HCT116 (cell line): Measurements from ENCODE around the gene SLC25A12. TPM values are rescaled to one million over a fixed set of nuclear protein-coding genes. Genes with fewer than 3 reads are reported as not detected.

Source experiments
- ATAC-seq: fragments of 200-7000 bp; cut with Tn5 transposase; 2 replicates; pipeline ENCODE4 v1.9.1; 2020; ENCODE audit warnings: mild to moderate bottlenecking, moderate library complexity
- BruUV-seq: library from RNA; stranded (reverse); fragments of 400-500 nt; replicated peaks from 2 replicates; lab custom pipeline; 2021; lab: Mats Ljungman, UMichigan
- CTCF ChIA-PET: fragments of 300-600 bp; sonication (Branson Sonifier 250); formaldehyde crosslinking; loops from one replicate; lab custom pipeline; 2021; ENCODE audit warnings: antibody characterized with exemption; lab: Charles Lee
- POLR2A ChIA-PET: fragments of 300-600, 350-600 bp; sonication (Branson Sonifier 250); formaldehyde crosslinking; loops from one replicate; lab custom pipeline; 2021; ENCODE audit warnings: antibody characterized with exemption; lab: Charles Lee
- RAD21 ChIA-PET, 2 experiments: fragments of 300-600 bp; sonication (Branson Sonifier 250); formaldehyde crosslinking; loops; one replicate each; lab custom pipeline; 2023; ENCODE audit warnings: low total read pairs in 2 of 2; ENCODE audit not compliant: uncharacterized antibody in 2 of 2, unreplicated experiment in 2 of 2, low non-redundant PET in 1 of 2; lab: Charles Lee
- DNase-seq: peaks from one replicate; pipeline ENCODE4 v3.0.0-alpha.2; 2010; ENCODE audit warnings: low read depth, low spot score
- H2AFZ ChIP-seq: fragments of 200-600 bp; shearing (Covaris generic), sonication (generic); 2 replicates; pipeline ENCODE4 v1.6.1; 2017; ENCODE audit warnings: low read depth, mixed run types, mixed read lengths, antibody characterized with exemption, low read length; ENCODE audit not compliant: poor library complexity, severe bottlenecking
- H3K27ac ChIP-seq: 2 replicates; pipeline ENCODE4 v1.5.1; 2012; ENCODE audit warnings: low read depth, low read length
- H3K27me3 ChIP-seq: fragments of 200-600 bp; sonication (generic); 2 replicates; pipeline ENCODE4 v1.6.1; 2016; ENCODE audit warnings: mixed run types, low read length, mixed read lengths; ENCODE audit not compliant: insufficient read depth
- H3K36me3 ChIP-seq, 2 experiments: fragments of 200-500 bp in 1 of 2; fragments of 200-600 bp in 1 of 2; sonication (Bioruptor generic) in 1 of 2; sonication (generic) in 1 of 2; 2 replicates each; pipeline versions ENCODE4 v1.5.1 to v1.6.1; 2014 to 2016; ENCODE audit warnings: low read length in 2 of 2, inconsistent platforms in 1 of 2, mixed read lengths in 1 of 2, mixed run types in 1 of 2; ENCODE audit not compliant: insufficient read depth in 2 of 2, control insufficient read depth in 1 of 2
- H3K4me1 ChIP-seq, 2 experiments: fragments of 200-600 bp in 1 of 2; sonication (generic) in 1 of 2; 2 replicates each; pipeline versions ENCODE4 v1.5.1 to v1.6.1; 2012 to 2017; ENCODE audit warnings: low read length in 2 of 2, inconsistent platforms in 1 of 2, mild to moderate bottlenecking in 1 of 2, mixed read lengths in 1 of 2, mixed run types in 1 of 2, moderate library complexity in 1 of 2; ENCODE audit not compliant: insufficient read depth in 2 of 2, control insufficient read depth in 1 of 2
- H3K4me2 ChIP-seq: fragments of 200-600 bp; sonication (generic); 2 replicates; pipeline ENCODE4 v1.6.1; 2017; ENCODE audit warnings: mixed run types, low read length, mixed read lengths
- H3K4me3 ChIP-seq, 2 experiments: fragments of 200-600 bp in 1 of 2; sonication (generic) in 1 of 2; replicated peaks in 1 of 2; 2 replicates each; pipeline ENCODE4 v1.5.1; 2011 to 2016; ENCODE audit warnings: low read length in 2 of 2, control low read depth in 1 of 2, low read depth in 1 of 2, mild to moderate bottlenecking in 1 of 2, mixed read lengths in 1 of 2, mixed run types in 1 of 2
- H3K79me2 ChIP-seq: fragments of 200-600 bp; sonication (generic); 2 replicates; pipeline ENCODE4 v1.6.1; 2017; ENCODE audit warnings: mild to moderate bottlenecking, mixed run types, low read length, moderate library complexity, mixed read lengths; ENCODE audit not compliant: insufficient read depth
- H3K9ac ChIP-seq: fragments of 200-600 bp; sonication (generic); 2 replicates; pipeline ENCODE4 v1.6.1; 2016; ENCODE audit warnings: low read length, mixed read lengths
- H3K9me2 ChIP-seq: fragments of 200-600 bp; sonication (generic), shearing (Covaris generic); 2 replicates; pipeline ENCODE4 v1.6.1; 2017; ENCODE audit warnings: mixed run types, mild to moderate bottlenecking, moderate library complexity; ENCODE audit not compliant: insufficient read depth
- H3K9me3 ChIP-seq, 2 experiments: fragments of 200-500 bp in 1 of 2; fragments of 200-600 bp in 1 of 2; sonication (Bioruptor generic) in 1 of 2; sonication (generic) in 1 of 2; 2 replicates each; pipeline ENCODE4 v1.6.1; 2014 to 2017; ENCODE audit warnings: low read length in 2 of 2, mixed read lengths in 2 of 2, inconsistent platforms in 1 of 2, low read depth in 1 of 2, mild to moderate bottlenecking in 1 of 2, mixed run types in 1 of 2, moderate library complexity in 1 of 2; ENCODE audit not compliant: control insufficient read depth in 1 of 2, insufficient read depth in 1 of 2
- H4K20me1 ChIP-seq: fragments of 200-600 bp; sonication (generic), shearing (Covaris generic); 2 replicates; pipeline ENCODE4 v1.6.1; 2017; ENCODE audit warnings: mixed run types, mild to moderate bottlenecking, moderate library complexity; ENCODE audit not compliant: insufficient read depth
- CBX3 ChIP-seq: IDR thresholded peaks from 2 replicates; pipeline ENCODE4 v1.6.1; 2012; ENCODE audit warnings: low read depth
- CEBPB ChIP-seq: IDR thresholded peaks from 2 replicates; pipeline ENCODE4 v1.6.1; 2012; ENCODE audit warnings: low read depth
- CTCF ChIP-seq, 3 experiments: fragments of 200-600 bp in 1 of 3; sonication (generic) in 1 of 3; IDR thresholded peaks in 2 of 3; conservative IDR thresholded peaks in 1 of 3; 2 replicates each; pipeline ENCODE4 v1.5.1; 2012 to 2017; ENCODE audit warnings: low read depth in 2 of 3, low read length in 2 of 3, antibody characterized with exemption in 1 of 3, borderline replicate concordance in 1 of 3, control low read depth in 1 of 3, mild to moderate bottlenecking in 1 of 3, mixed read lengths in 1 of 3, mixed run types in 1 of 3, moderate library complexity in 1 of 3; ENCODE audit not compliant: insufficient read depth in 1 of 3
- EZH2 ChIP-seq: fragments of 200-600 bp; sonication (generic); IDR thresholded peaks from 2 replicates; pipeline ENCODE4 v1.6.1; 2017; ENCODE audit warnings: antibody characterized with exemption, mixed run types
- FOSL1 ChIP-seq: IDR thresholded peaks from 2 replicates; pipeline ENCODE4 v1.6.1; 2012; ENCODE audit warnings: low read depth
- JUND ChIP-seq: IDR thresholded peaks from 2 replicates; pipeline ENCODE4 v1.6.1; 2012
- MAX ChIP-seq: IDR thresholded peaks from 2 replicates; pipeline ENCODE4 v1.6.1; 2012
- POLR2A ChIP-seq: IDR thresholded peaks from 2 replicates; pipeline ENCODE4 v1.7.0; 2011; ENCODE audit warnings: borderline replicate concordance; ENCODE audit not compliant: insufficient read depth, insufficient read length; ENCODE audit errors: extremely low read depth
- POLR2AphosphoS5 ChIP-seq: IDR thresholded peaks from 2 replicates; pipeline ENCODE4 v1.6.1; 2011; ENCODE audit warnings: mild to moderate bottlenecking, low read depth, low read length, moderate library complexity
- RAD21 ChIP-seq: IDR thresholded peaks from 2 replicates; pipeline ENCODE4 v1.6.1; 2012; ENCODE audit warnings: low read depth, mild to moderate bottlenecking
- SP1 ChIP-seq: IDR thresholded peaks from 2 replicates; pipeline ENCODE4 v1.6.1; 2012; ENCODE audit warnings: low read depth
- SRF ChIP-seq: IDR thresholded peaks from 2 replicates; pipeline ENCODE4 v1.6.1; 2012; ENCODE audit warnings: low read depth
- TCF7L2 ChIP-seq: IDR thresholded peaks from 2 replicates; pipeline ENCODE4 v1.7.0; 2011; ENCODE audit warnings: borderline replicate concordance, inconsistent platforms; ENCODE audit not compliant: insufficient read depth, insufficient read length; ENCODE audit errors: extremely low read depth
- YY1 ChIP-seq: IDR thresholded peaks from 2 replicates; pipeline ENCODE4 v1.6.1; 2011; ENCODE audit warnings: low read length, low read depth, moderate library complexity, mild to moderate bottlenecking; ENCODE audit not compliant: insufficient replicate concordance; ENCODE audit errors: extremely low read depth
- ZBTB33 ChIP-seq: IDR thresholded peaks from 2 replicates; pipeline ENCODE4 v1.6.1; 2011; ENCODE audit warnings: mild to moderate bottlenecking, low read length, moderate library complexity; ENCODE audit not compliant: insufficient replicate concordance; ENCODE audit errors: extremely low read depth
- ZFX ChIP-seq: fragments of 450-650 bp; IDR thresholded peaks from 2 replicates; pipeline ENCODE4 v1.6.1; 2017
- intact Hi-C: fragments of 100-400 bp; cut with micrococcal nuclease; formaldehyde crosslinking; loops from 2 replicates; pipeline ENCODE4 v1.10.0; 2022
- total RNA-seq: library from RNA; stranded (reverse); gene quantifications from one replicate; pipeline ENCODE4 v1.2.1, GENCODE V29; 2021; ENCODE audit not compliant: unreplicated experiment
- TF ChIP-seq, protein P1 (sequence below): IDR thresholded peaks from 2 replicates; pipeline ENCODE4 v1.6.1; 2012; ENCODE audit warnings: low read depth
- TF ChIP-seq, protein P2 (sequence below): IDR thresholded peaks from 2 replicates; pipeline ENCODE4 v1.6.1; 2012

Gene SLC25A12
- total RNA-seq, 1 experiment from 2014 or later, result 16.0 TPM

GRCh38 chr2:171922230-171923022, 28.4 kb upstream of the SLC25A12 start, which contains the start of gene HAT1:
TSS of gene HAT1 (plus strand) at chr2:171922461. CDS start at chr2:171922501, 40 bp downstream.
- no peaks in the 10 kb centered on the region for H3K27me3 ChIP-seq
- H3K79me2 ChIP-seq, result peaks cover 47% of the 10 kb centered on the region
- no peaks in the 10 kb centered on the region for H3K9me2 ChIP-seq
- H3K9ac ChIP-seq, result peak within 1 kb of the TSS; percentile 85
- H4K20me1 ChIP-seq, result no peaks in the 10 kb centered on the region
- POLR2A ChIA-PET, result interaction anchor here (0.8 to 1.9 kb wide), 2 partner anchors 29 to 180 kb away, joined by 3 to 7 read pairs; partner anchors contain the start of genes DLX2 and SLC25A12
- no peaks in the 10 kb centered on the region for H3K9me3 ChIP-seq
- RAD21 ChIA-PET, result interaction anchor here in 1 of 2 experiments (0.6 kb wide), 1 partner anchor 86 kb away, joined by 4 read pairs; no protein-coding TSS in a partner anchor
- intact Hi-C loops, result loop anchor here (1.0 to 10.0 kb wide), 2 partner anchors 28 to 172 kb away; partner anchors contain the start of gene SLC25A12
- peak within 1 kb of the TSS; percentile 59 for H3K27ac ChIP-seq
- ATAC-seq (peak; percentile 92), DNase-seq (peak; percentile 95)
- peaks cover 6 to 13% of the 10 kb centered on the region in 2 experiments; a peak in 3 of 4 replicates for H3K4me1 ChIP-seq
- peaks cover 6 to 12% of the 10 kb centered on the region in 2 experiments; a peak in 2 of 4 replicates for H3K36me3 ChIP-seq
- BruUV-seq, result TSS peak; percentile 78
- CTCF ChIA-PET, result no interaction called here
- H3K4me3 ChIP-seq, result peak within 1 kb of the TSS; percentile 80 to 85
- H3K4me2 ChIP-seq, result peak within 1 kb of the TSS; percentile 83
- peak within 1 kb of the TSS; percentile 14 for H2AFZ ChIP-seq
- TF ChIP-seq ZBTB33 (no peak), ZFX (peak; percentile 82), CEBPB (no peak), CBX3 (no peak), RAD21 (no peak), TCF7L2 (no peak), EZH2 (no peak), SP1 (peak; percentile 77), POLR2A (peak; percentile 32), JUND (no peak), POLR2AphosphoS5 (peak; percentile 69), MAX (peak; percentile 69), YY1 (peak; percentile 73), SRF (no peak), FOSL1 (no peak), CTCF (IDR thresholded peaks at IDR 0.05 in 2 of 3, conservative IDR thresholded peaks at IDR 0.05 in 1 of 3; ENCODE audit: borderline replicate concordance in 1 of 3, insufficient read depth in 1 of 3, low read depth in 2 of 3, low read length in 2 of 3) (no peak)
- TF ChIP-seq, protein P1, sequence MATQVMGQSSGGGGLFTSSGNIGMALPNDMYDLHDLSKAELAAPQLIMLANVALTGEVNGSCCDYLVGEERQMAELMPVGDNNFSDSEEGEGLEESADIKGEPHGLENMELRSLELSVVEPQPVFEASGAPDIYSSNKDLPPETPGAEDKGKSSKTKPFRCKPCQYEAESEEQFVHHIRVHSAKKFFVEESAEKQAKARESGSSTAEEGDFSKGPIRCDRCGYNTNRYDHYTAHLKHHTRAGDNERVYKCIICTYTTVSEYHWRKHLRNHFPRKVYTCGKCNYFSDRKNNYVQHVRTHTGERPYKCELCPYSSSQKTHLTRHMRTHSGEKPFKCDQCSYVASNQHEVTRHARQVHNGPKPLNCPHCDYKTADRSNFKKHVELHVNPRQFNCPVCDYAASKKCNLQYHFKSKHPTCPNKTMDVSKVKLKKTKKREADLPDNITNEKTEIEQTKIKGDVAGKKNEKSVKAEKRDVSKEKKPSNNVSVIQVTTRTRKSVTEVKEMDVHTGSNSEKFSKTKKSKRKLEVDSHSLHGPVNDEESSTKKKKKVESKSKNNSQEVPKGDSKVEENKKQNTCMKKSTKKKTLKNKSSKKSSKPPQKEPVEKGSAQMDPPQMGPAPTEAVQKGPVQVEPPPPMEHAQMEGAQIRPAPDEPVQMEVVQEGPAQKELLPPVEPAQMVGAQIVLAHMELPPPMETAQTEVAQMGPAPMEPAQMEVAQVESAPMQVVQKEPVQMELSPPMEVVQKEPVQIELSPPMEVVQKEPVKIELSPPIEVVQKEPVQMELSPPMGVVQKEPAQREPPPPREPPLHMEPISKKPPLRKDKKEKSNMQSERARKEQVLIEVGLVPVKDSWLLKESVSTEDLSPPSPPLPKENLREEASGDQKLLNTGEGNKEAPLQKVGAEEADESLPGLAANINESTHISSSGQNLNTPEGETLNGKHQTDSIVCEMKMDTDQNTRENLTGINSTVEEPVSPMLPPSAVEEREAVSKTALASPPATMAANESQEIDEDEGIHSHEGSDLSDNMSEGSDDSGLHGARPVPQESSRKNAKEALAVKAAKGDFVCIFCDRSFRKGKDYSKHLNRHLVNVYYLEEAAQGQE, result no peak
- TF ChIP-seq, protein P2, sequence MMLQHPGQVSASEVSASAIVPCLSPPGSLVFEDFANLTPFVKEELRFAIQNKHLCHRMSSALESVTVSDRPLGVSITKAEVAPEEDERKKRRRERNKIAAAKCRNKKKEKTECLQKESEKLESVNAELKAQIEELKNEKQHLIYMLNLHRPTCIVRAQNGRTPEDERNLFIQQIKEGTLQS, result no peak
